HepG2 (cell line): ENCODE results near the gene ZNF433. TPM values are rescaled to one million over a fixed set of nuclear protein-coding genes. Genes with fewer than 3 reads are reported as not detected.

Experiments used
- ATF1 ChIP-seq: IDR thresholded peaks from 2 replicates; pipeline ENCODE4 v1.6.1; 2016; ENCODE audit warnings: mild to moderate bottlenecking, control low read depth
- BORCS8-MEF2B ChIP-seq: sonication (generic); formaldehyde crosslinking; IDR thresholded peaks from 2 replicates; pipeline ENCODE4 v1.8.0; 2022; ENCODE audit warnings: mild to moderate bottlenecking, missing genetic modification reagents
- HDAC1 ChIP-seq: sonication (generic); formaldehyde crosslinking; IDR thresholded peaks from 2 replicates; pipeline ENCODE4 v1.5.1; 2020; ENCODE audit warnings: mild to moderate bottlenecking, missing genetic modification reagents
- HDAC2 ChIP-seq: sonication (generic); formaldehyde crosslinking; IDR thresholded peaks from 2 replicates; pipeline ENCODE4 v1.4.0; 2020; ENCODE audit warnings: missing genetic modification reagents
- HOXA9 ChIP-seq: sonication (generic); formaldehyde crosslinking; IDR thresholded peaks from 2 replicates; pipeline ENCODE4 v1.8.1; 2022; ENCODE audit warnings: missing genetic modification reagents, mild to moderate bottlenecking, moderate library complexity, borderline replicate concordance
- MAFF ChIP-seq: IDR thresholded peaks from 2 replicates; pipeline ENCODE4 v1.6.1; 2011; ENCODE audit warnings: low read depth, low read length, improper control_type of control experiment
- MTA1 ChIP-seq: sonication (generic); formaldehyde crosslinking; IDR thresholded peaks from 2 replicates; pipeline ENCODE4 v1.4.0; 2020; ENCODE audit warnings: missing genetic modification reagents, mild to moderate bottlenecking, borderline replicate concordance
- MYNN ChIP-seq: sonication (generic); formaldehyde crosslinking; IDR thresholded peaks from 2 replicates; pipeline ENCODE4 v1.4.0; 2020; ENCODE audit warnings: mild to moderate bottlenecking, low read depth, missing genetic modification reagents
- NFYC ChIP-seq: IDR thresholded peaks from 2 replicates; pipeline ENCODE4 v1.6.1; 2016; ENCODE audit warnings: missing genetic modification reagents, missing compliant biosample characterization
- PAWR ChIP-seq: sonication (generic); formaldehyde crosslinking; IDR thresholded peaks from 2 replicates; pipeline ENCODE4 v1.4.0; 2020; ENCODE audit warnings: missing genetic modification reagents, mild to moderate bottlenecking, borderline replicate concordance
- PHF5A ChIP-seq: IDR thresholded peaks from one replicate; pipeline ENCODE4 v1.6.1; 2018; ENCODE audit warnings: low read depth, missing genetic modification reagents; ENCODE audit not compliant: unreplicated experiment
- RARG ChIP-seq: sonication (generic); formaldehyde crosslinking; IDR thresholded peaks from 2 replicates; pipeline ENCODE4 v1.4.0; 2020; ENCODE audit warnings: low read depth, mild to moderate bottlenecking, missing genetic modification reagents
- SP2 ChIP-seq: sonication (generic); formaldehyde crosslinking; IDR thresholded peaks from 2 replicates; pipeline ENCODE4 v1.5.1; 2020; ENCODE audit warnings: mild to moderate bottlenecking, missing genetic modification reagents
- TAF1 ChIP-seq: sonication (generic); formaldehyde crosslinking; IDR thresholded peaks from 2 replicates; pipeline ENCODE4 v1.4.0; 2020; ENCODE audit warnings: missing genetic modification reagents
- THAP7 ChIP-seq: sonication (generic); formaldehyde crosslinking; IDR thresholded peaks from 2 replicates; pipeline ENCODE4 v1.8.1; 2023; ENCODE audit warnings: mild to moderate bottlenecking, missing genetic modification reagents
- ZBTB46 ChIP-seq: sonication (generic); formaldehyde crosslinking; IDR thresholded peaks from 2 replicates; pipeline ENCODE4 v1.4.0; 2020; ENCODE audit warnings: mild to moderate bottlenecking, missing genetic modification reagents, borderline replicate concordance
- ZNF143 ChIP-seq: sonication (generic); formaldehyde crosslinking; IDR thresholded peaks from 2 replicates; pipeline ENCODE4 v1.4.0; 2020; ENCODE audit warnings: missing genetic modification reagents
- ZNF317 ChIP-seq: sonication (generic); formaldehyde crosslinking; IDR thresholded peaks from 2 replicates; pipeline ENCODE4 v1.5.0; 2020; ENCODE audit warnings: mild to moderate bottlenecking, missing genetic modification reagents
- ZNF326 ChIP-seq: sonication (generic); formaldehyde crosslinking; IDR thresholded peaks from 2 replicates; pipeline ENCODE4 v1.4.0; 2020; ENCODE audit warnings: missing genetic modification reagents, borderline replicate concordance
- ZNF44 ChIP-seq: sonication (generic); formaldehyde crosslinking; IDR thresholded peaks from 2 replicates; pipeline ENCODE4 v1.5.1; 2020; ENCODE audit warnings: mild to moderate bottlenecking, missing genetic modification reagents
- ZNF550 ChIP-seq: sonication (generic); formaldehyde crosslinking; IDR thresholded peaks from 2 replicates; pipeline ENCODE4 v1.4.0; 2020; ENCODE audit warnings: mild to moderate bottlenecking, missing genetic modification reagents, borderline replicate concordance
- ZNF609 ChIP-seq: sonication (generic); formaldehyde crosslinking; IDR thresholded peaks from 2 replicates; pipeline ENCODE4 v1.4.0; 2020; ENCODE audit warnings: mild to moderate bottlenecking, missing genetic modification reagents, borderline replicate concordance
- polyA plus RNA-seq, 8 experiments: library from polyadenylated mRNA; depleted of rRNA in 3 of 8; stranded (reverse) in 7 of 8; unstranded in 1 of 8; fragments of >200 nt; fragmentation: Illumina TruSeq in 4 of 8; extraction: Trizol in 4 of 8; gene quantifications; 2 replicates each; pipeline versions ENCODE4 v1.2.1 to v1.2.3, GENCODE V29; 2011 to 2016; ENCODE audit warnings: low read depth in 4 of 8, missing spikeins in 1 of 8, mixed read lengths in 1 of 8; ENCODE audit not compliant: insufficient read depth in 1 of 8
- total RNA-seq, 5 experiments: library from RNA; depleted of rRNA; stranded (reverse); fragments of >200 nt; fragmentation: Illumina TruSeq; extraction: Trizol; gene quantifications; 2 replicates each; pipeline ENCODE4 v1.2.3, GENCODE V29; 2016; ENCODE audit warnings: low read depth in 1 of 5

ZNF433 gene
- total and polyA plus RNA-seq, 2 of the 13 experiments (the other 11 are each of a cell fraction or from before 2014, with no cell fraction given), result 1.8 to 4.9 TPM

- peak; percentile 46; the same call in 1 of the 2 replicates for TF ChIP-seq HDAC1 (CRISPR knock-in tag)
- peak; percentile 76 for TF ChIP-seq HOXA9 (CRISPR knock-in tag)
- TF ChIP-seq ZNF609 (CRISPR knock-in tag), result 0 out of 2 replicates have a peak, but pooled peaks have one; percentile 20
- TF ChIP-seq ZNF44, result peak; percentile 51; the same call in 1 of the 2 replicates
- peak; percentile 63; the same call in 1 of the 2 replicates for TF ChIP-seq MTA1 (CRISPR knock-in tag)
- no peak for TF ChIP-seq THAP7 (CRISPR knock-in tag)
- peak; percentile 45; the same call in 1 of the 2 replicates for TF ChIP-seq BORCS8-MEF2B (CRISPR knock-in tag)
- TF ChIP-seq PHF5A (CRISPR knock-in tag), result no peak
- TF ChIP-seq TAF1 (CRISPR knock-in tag), result peak; percentile 69; the same call in 1 of the 2 replicates
- TF ChIP-seq MYNN (CRISPR knock-in tag), result peak; percentile 42; the same call in 1 of the 2 replicates
- no peak for TF ChIP-seq RARG (CRISPR knock-in tag)
- TF ChIP-seq NFYC (CRISPR knock-in tag), result peak; percentile 81
- no peak for TF ChIP-seq ZNF326 (CRISPR knock-in tag)
- TF ChIP-seq ATF1 (CRISPR knock-in tag), result no peak
- 0 out of 2 replicates have a peak, but pooled peaks have one; percentile 40 for TF ChIP-seq ZBTB46 (CRISPR knock-in tag)
- no peak for TF ChIP-seq ZNF317 (CRISPR knock-in tag)
- TF ChIP-seq HDAC2, result 0 out of 2 replicates have a peak, but pooled peaks have one; percentile 18
- no peak for TF ChIP-seq PAWR (CRISPR knock-in tag)
- TF ChIP-seq ZNF550 (CRISPR knock-in tag), result 0 out of 2 replicates have a peak, but pooled peaks have one; percentile 42
- TF ChIP-seq SP2 (CRISPR knock-in tag), result peak; percentile 62
- no peak for TF ChIP-seq ZNF143
- TF ChIP-seq MAFF, result no peak
Observed at GRCh38 chr19:12035220-12036172, at the start of gene ZNF433 (continued).
